ENCODE results near the gene PLXDC1. TPM values are rescaled to one million over a fixed set of nuclear protein-coding genes. Genes with fewer than 3 reads are reported as not detected.

Gene PLXDC1
- 9.3 TPM for polyA plus RNA-seq (ENCODE audit: insufficient read length)

DNA sequence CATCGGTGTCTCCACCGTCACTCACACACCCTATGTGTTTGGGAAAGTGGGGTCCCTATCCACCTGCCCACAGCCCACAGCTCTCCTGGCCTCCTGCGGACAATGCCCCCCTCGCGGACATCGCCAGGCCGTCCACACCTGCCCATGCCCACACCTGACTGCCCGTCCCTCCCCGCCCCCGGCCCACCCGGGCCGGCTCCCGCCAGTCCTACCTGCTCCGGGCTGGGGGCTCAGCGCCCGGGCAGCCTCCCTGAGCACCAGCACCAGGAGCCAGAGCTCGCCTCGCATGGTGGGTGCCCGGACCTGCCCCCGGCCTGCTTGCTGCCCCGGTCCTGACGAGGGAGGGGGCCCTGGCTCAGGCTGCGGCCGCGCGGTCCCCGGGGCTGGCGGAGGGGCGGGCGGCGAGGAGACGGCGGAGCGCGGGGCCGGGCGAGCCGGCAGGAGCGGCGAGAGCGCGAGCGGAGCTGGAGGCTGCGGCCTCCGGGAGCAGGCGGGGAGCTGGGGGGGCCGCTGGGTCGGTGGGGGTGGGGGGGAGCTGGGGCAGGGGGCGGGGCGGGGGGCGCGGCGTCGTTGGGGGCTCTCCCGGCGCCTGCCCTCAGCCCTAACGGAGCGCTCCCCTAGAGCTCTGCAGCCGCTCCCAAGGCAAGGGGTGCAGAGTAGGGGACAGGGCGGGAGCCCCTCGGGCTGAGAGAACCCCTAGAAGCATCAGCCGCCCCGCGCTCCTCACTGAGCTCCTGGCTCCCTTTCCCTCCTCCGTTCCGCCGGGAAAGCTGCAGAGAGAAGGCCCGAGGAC is at the start of gene PLXDC1:
PLXDC1 (minus strand) TSS at position 488 of the 793 bp plus-strand sequence; CDS start at position 288, 200 bp downstream.
- DNase-seq: no peak

- DNase-seq: no peak
Measured at GRCh38 chr17:39200957-39201510, 49.6 kb upstream of the PLXDC1 start.

- peak; percentile 91 for DNase-seq
Measured at GRCh38 chr17:39200070-39200879, 48.8 kb upstream of the PLXDC1 start, which contains the start of gene RPL19. Gene RPL19, plus strand, starts transcription at chr17:39200283. Its CDS starts 62 bp downstream, at chr17:39200345.

- DNase-seq: no peak
Measured at GRCh38 chr17:39199820-39200069, 48.3 kb upstream of the PLXDC1 start.

GRCh38 chr17:39198186-39198566 is 46.7 kb upstream of the PLXDC1 start:
- no peak for DNase-seq

DNA sequence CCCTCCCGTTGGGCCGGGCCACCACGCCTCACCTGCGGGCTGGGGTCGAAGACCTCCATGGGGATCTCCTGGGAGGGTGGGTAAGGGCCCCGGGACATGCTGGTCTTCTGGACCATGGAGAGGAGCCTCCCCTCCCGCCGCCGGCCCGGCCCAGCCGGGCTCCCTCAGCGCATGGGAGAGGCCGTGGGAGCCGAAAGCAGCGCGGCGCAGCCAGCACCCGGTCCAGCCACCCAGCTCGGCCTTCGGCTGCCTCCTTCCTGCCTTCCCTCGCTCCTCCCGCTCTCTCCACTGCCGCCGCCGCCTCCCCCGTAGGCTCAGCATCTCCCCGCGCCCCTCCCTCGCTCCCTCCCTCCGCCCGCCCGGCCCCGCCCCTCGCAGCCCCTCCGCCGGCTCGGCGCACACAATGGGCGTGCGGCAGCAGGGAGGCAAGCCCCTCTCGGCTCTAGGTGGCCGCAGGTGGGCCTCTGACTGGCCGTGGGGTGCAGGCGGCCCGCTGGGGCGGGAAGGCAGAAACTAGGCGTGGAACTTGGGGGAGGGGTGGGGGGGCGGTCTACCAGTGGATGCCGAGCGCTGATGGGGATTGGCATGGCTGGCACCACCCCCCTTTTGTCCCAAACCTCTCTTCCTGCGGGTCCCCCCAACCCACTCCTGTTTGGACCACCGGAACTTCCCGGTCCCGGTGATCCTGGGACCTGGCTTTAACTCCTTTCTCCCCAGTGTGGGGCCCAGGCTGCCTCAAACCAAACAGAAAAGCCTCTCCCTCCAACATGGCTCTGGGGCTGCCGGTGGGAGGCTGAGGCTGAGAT is 46.1 kb upstream of the PLXDC1 start, which contains the start of gene CACNB1:
CACNB1 (minus strand) TSS at position 290 of the 806 bp plus-strand sequence; CDS start at position 116, 174 bp downstream.
- peak; percentile 78 for DNase-seq

DNA sequence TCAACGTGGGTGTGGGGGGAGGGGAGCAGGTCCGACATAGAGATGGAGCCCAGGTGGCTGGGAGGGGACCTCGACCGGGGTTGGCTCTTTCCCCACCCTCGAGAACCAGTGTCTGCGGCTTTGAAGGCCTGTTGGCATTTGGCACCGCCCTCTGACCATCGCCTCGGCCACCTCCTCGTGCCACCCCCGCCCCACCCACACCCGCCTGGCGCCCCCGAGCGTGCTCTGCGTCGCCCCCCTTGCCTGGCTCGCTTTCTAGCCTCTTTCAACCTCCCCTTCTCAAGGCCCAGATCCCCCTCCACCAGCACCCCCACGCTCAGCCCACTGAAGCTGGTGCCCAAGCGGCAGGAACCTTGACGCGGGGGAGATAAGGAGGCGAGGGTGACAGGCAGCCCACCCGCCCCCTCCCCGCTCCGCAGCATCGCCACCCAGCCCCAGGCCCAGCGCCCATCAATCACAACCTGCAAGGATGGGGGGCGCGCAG is 45.4 kb upstream of the PLXDC1 start:
- no peak for DNase-seq

DNA sequence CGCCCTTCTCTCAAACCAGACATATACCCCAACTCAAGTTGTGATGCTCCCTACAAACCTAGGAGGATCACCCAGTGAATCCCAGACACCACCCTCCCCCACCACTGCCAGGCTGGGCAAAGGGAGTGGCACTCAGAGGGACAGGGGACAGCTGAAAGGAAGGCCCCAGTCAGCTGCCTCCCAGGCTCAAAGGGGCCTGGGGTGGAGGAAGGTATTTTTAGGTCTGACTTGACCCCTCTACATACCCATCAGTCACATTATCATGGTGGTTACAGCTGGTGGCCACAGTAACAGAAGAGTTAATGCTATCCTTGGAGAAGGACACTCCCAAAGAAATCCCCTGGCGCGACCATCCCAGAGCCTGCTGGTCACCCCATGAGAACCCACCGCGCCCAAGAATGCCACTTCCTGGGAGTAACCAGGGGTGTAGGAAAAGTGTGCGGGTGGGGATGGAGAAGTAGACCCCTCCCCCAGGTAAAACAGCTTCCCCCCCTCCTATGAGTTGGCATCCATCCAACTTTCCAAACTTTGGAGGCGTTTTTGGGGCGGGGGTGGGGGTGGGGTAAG is 44.9 kb upstream of the PLXDC1 start:
- no peak for DNase-seq

- no peak for DNase-seq
Measured at GRCh38 chr17:39195568-39196160, 44.2 kb upstream of the PLXDC1 start.

DNA sequence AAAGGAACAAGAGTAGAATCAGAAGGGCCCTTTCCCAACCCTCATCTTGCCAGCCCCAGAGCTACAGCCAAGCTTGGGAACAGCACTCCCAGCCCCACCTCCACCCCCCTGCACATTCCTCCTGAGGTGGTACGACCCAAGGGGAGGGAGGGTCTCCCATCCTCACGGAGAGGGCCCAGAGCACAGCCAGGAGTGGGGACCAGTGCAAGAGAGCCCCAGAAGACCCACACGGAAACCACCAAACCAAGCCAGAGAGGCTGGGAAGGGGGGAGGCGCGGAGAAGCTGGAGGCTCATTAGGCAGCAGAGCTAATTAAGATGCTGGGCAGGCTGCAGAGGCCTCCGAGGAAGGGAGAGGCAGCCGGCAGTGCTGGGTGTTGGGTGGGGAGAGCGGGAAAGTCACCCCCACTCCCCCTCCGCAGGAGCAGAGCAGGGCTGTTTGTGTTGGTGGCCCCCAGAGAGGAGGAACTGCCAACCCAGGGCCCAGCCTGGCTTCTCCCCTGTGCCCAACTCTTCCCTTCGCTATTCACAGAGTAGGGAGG is 43.6 kb upstream of the PLXDC1 start:
- DNase-seq: no peak

- DNase-seq: peak; percentile 59
Measured at GRCh38 chr17:39194089-39194984, 42.9 kb upstream of the PLXDC1 start.

- DNase-seq: no peak
Measured at GRCh38 chr17:39193346-39193745, 41.9 kb upstream of the PLXDC1 start.

DNA sequence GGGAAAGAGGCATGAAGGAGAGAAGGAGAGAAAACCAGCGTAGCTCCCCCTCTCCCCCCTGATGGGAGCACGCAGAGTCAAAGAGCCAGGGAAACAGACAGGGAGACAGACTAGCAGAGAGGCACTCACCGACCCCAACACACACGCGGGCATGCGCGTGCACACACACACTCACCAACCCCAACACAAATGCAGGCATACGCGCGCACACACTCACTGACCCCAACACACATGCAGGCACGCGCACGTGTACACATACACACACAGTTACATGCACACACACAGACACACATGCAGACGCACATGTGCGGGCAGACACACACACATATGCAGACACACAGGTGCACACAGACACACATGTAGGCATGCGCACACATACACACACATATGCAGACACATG is 41.5 kb upstream of the PLXDC1 start:
- DNase-seq: no peak

GRCh38 chr17:39191750-39192510 is 40.5 kb upstream of the PLXDC1 start:
- no peak for DNase-seq

DNA sequence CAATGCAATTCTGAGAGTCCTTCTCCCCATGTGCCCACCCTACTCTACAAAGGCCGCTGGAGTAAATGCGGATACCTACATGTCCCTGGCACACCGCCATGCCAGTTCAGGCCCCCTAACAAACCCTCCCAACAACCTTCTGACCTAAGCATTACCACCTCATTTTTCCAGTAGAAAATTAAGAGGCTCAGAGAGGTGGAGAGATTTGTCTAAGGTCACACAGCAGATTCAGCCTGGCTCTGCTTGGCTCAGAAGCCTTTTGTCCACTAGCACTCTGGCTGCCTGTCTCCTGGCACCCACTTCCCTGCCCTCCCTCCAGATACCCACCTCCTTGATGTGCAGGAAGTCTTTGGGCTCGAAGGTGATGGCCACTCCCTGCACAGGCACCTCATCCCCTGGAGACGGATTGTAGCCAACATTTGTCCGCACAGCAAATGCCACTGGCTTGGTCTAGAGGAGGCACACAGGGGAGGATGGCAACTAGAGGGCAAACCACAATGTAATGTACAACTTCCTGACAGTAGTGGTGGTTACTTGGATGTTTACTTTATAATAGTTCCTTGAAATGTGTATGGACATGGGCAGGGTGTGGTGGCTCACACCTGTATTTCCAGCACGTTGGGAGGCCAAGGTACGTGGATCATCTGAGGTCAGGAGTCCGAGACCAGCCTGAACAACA is 35.9 kb upstream of the PLXDC1 start:
- DNase-seq: no peak

DNA sequence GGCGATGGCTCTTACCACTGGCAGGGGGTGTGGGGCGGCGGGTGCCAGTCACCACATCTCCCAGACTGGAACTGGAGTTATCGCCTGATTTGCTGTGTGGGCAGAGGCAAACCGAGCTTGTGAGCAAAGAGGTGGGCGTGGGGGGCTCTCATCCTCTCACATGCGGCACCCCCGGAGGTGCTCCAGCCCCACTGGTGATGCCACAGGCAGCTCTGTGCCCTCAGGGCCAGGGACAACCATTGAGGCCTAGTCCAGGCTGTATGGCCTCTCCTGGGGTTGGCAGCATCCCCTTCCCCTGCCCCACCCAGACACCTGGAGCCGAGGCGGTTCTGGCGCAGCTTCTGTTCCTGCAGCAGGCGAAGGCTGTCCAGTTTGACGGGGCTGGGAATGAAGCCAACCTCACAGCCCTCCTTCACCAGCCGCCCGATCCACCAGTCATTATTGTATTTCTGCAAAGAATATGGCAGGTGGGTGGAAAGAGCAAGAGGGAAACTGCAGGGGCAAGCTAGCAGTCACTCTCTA is 35.1 kb upstream of the PLXDC1 start:
- no peak for DNase-seq

GRCh38 chr17:39183720-39184119 is 32.3 kb upstream of the PLXDC1 start:
- no peak for DNase-seq

- DNase-seq: no peak
Measured at GRCh38 chr17:39183045-39183444, 31.6 kb upstream of the PLXDC1 start.

DNA sequence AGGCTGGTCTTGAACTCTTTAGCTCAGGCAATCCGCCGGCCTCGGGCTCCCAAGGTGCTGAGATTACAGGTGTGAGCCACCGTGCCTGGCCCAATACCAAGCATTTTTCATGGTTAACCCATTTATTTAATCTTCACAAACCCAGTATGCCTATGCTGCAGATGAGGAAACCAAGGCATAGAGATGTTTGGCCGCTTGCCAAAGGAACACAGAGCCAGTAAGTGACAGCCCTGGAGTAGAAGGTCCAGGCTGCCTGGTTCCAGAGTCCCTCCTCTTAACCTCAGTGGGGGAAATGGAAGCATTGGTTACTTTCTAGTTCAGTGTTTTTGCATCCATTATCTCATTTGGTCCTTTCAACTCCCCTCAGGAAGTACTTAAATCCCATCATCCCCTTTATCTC is 29.9 kb upstream of the PLXDC1 start:
- no peak for DNase-seq
